ENCODE measurements around the gene APBB2.
"Not testable (repeated sequence)": the region's sequence is repeated elsewhere in the genome, so short reads cannot be mapped to it uniquely, and the experiment has no call there.

The APBB2 gene

DNA sequence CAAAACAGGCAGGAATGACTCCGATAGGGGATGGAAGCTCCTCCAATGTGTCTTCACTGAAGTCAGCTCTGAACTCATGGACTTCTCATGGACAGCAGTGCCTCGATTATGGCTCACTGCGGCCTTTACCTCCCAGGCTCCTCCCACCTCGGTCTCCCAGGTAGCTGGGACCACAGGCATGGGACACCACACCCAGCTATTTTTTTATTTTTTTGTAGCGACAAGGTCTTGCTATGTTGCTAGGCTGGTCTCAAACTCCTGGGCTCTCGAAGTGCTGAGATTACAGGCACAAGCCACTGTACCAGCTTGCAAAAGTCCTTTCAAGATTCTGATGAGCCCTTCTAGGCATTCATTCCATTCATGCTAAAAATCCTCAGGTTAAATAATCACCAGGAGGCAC, 283.1 kb downstream of the APBB2 start:
- no peak overlapping the region for H3K4me3 ChIP-seq (replicated peaks in 1 of 2; ENCODE audit: low read depth in 2 of 2, low read length in 2 of 2)
- TF ChIP-seq, protein P1, sequence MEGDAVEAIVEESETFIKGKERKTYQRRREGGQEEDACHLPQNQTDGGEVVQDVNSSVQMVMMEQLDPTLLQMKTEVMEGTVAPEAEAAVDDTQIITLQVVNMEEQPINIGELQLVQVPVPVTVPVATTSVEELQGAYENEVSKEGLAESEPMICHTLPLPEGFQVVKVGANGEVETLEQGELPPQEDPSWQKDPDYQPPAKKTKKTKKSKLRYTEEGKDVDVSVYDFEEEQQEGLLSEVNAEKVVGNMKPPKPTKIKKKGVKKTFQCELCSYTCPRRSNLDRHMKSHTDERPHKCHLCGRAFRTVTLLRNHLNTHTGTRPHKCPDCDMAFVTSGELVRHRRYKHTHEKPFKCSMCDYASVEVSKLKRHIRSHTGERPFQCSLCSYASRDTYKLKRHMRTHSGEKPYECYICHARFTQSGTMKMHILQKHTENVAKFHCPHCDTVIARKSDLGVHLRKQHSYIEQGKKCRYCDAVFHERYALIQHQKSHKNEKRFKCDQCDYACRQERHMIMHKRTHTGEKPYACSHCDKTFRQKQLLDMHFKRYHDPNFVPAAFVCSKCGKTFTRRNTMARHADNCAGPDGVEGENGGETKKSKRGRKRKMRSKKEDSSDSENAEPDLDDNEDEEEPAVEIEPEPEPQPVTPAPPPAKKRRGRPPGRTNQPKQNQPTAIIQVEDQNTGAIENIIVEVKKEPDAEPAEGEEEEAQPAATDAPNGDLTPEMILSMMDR (IDR thresholded peaks at IDR 0.05; ENCODE audit: low read depth, low read length): no peak
- DNase-seq (ENCODE audit: low read depth in 2 of 2): no peak

DNA sequence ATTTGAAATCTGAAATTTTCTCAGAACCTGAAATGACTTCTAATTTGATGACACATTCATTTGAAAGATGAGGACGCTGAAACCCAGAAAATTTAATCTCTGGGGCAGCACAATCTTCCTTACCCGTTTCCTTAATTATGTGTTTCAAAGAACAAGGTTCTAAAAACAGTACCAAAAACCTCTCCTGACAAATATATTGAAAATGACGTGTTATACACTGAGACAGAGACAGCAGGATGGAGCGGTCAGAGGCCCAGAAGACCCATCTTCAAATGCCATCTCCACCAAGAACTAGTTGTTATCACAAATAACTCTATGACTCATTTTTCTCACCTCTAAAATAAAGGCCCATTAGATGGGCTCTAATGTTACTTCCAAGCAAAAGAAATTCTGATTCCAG, 287.3 kb downstream of the APBB2 start:
- no peak for DNase-seq (ENCODE audit: low read depth in 2 of 2)
- TF ChIP-seq, protein P1 (IDR thresholded peaks at IDR 0.05; ENCODE audit: low read depth, low read length): no peak
- no peak overlapping the region for H3K4me3 ChIP-seq (replicated peaks in 1 of 2; ENCODE audit: low read depth in 2 of 2, low read length in 2 of 2)

DNA sequence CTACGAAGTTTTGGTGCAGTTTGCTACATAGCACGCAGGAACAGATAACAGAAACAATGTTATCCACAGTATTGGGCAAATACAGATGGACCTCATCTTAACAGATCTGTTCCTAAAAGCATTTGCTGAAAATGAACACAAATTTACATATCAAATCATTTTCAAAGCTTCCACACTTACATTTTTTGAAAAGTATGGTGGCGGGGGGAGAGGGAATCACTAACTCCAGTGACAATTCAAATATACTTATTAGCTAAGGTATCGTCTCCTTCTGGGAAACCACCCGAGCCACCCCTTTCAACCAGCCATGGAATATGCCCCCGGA, 289.6 kb downstream of the APBB2 start:
- TF ChIP-seq, protein P1 (IDR thresholded peaks at IDR 0.05; ENCODE audit: low read depth, low read length): no peak
- no peak for DNase-seq (ENCODE audit: low read depth in 2 of 2)
- no peak overlapping the region for H3K4me3 ChIP-seq (replicated peaks in 1 of 2; ENCODE audit: low read depth in 2 of 2, low read length in 2 of 2)

DNA sequence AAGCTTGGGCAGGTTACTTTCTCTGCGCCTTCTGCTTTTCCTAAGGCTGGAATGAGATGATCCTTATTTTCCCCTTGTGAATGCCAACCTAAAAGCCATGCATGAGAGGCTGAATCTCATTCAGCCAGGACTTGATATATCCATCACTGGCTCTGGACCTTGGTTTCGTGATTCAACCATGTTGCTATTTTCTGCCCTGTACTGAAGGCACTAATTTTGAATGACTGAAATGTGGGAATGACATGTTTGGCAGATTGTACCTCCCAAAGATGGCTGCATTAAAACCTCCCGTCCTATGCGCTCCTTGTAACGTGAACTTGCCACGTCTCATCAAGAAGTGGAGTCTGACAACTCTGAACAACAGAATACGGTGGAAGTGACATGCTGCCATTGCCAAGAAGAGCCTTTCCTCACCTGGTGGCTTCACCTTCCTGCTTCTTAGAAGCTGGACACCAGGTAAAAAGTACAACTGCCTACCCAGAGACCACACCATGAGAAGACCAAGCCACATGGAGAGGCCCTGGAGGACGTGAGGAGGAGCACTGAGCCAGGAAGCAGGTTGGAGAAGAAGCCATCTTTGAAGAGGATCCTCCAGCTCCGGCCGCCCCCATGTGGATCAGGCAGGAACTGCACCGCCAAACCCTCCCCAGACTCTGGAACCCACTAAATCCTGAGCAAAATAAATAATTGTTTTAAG, 290.1 kb downstream of the APBB2 start:
- peak; percentile 68 to 69 for DNase-seq (ENCODE audit: low read depth in 2 of 2)
- H3K4me3 ChIP-seq (replicated peaks in 1 of 2; ENCODE audit: low read depth in 2 of 2, low read length in 2 of 2): no peak overlapping the region
- TF ChIP-seq, protein P1 (IDR thresholded peaks at IDR 0.05; ENCODE audit: low read depth, low read length): peak; percentile 98

DNA sequence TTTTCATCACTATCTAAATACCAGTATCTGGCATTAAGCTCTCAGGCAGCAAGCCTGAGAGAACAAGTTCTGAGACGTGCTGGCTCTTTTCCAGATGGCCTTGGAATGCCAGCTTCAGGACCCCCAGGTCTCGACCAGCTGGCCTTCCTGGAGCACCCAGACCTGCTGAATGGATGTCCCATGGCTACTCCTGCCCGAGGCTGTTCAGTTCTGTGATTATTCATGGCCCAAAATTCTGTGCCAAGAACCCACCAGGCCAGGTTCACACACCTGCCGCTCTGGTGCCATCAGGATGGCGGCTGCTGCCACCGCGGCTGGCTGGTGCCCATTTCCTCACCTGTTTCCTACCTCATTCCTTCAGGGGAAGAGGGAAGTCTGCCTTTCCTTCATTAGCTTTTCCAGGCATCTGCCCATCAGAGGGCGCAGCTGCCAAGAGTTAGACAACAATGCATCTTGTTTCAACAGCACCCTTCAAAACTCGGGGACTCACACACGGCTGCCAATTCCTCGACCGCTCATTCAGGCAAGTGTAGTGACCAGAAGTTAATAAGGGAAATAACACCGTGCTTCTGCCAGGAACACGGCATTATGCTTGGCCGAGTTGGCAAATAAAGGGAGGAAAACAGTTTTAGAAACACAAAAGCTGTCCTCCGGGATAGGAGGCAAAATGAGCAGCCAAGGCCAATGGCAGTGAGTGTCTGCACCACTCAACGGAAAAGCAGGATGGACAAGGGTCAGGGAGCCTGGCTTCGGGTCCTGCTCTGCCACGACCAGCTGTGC, 290.8 kb downstream of the APBB2 start:
- TF ChIP-seq, protein P1 (IDR thresholded peaks at IDR 0.05; ENCODE audit: low read depth, low read length): no peak
- H3K4me3 ChIP-seq (replicated peaks in 1 of 2; ENCODE audit: low read depth in 2 of 2, low read length in 2 of 2): no peak overlapping the region
- no peak for DNase-seq (ENCODE audit: low read depth in 2 of 2)

DNA sequence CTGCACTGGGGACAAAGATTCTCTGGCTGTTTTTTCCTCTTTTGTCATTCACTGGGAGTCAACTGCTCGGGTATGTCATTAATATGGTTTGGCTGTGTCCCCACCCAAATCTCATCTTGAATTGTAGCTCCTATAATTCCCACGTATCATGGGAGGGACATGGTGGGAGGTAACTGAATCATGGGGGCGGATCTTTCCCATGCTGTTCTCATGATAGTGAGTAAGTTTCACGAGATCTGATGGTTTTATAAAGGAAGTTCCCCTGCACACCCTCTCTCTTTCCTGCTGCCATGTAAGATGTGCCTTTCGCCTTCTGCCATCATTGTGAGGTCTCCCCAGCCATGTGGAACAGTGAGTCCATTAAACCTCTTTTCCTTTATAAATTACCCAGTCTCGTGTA, 294.4 kb downstream of the APBB2 start:
- not testable (repeated sequence) for H3K4me3 ChIP-seq (replicated peaks in 1 of 2; ENCODE audit: low read depth in 2 of 2, low read length in 2 of 2)
- DNase-seq (ENCODE audit: low read depth in 2 of 2): peak in 1 of 2 donors; percentile 21

DNA sequence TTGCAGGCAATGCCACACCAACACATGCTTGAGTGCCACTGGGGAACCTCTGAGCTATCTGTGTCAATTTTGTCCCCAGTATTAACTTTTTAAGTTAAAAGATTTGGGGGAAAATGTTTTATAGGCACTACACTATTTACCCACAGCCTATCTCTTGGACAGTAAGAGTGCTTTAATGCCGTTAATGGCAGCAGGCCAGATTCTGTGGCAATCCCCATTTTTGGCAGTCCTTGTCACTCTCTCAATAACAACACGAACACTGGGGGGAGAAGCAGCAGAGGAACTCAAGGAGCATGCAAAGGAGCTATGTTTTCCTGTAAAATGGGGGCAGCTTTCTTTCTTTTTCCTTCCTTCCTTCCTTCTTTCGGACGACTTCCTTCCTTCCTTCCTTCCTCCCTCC, 296.0 kb downstream of the APBB2 start:
- H3K4me3 ChIP-seq (replicated peaks in 1 of 2; ENCODE audit: low read depth in 2 of 2, low read length in 2 of 2): no peak overlapping the region
- TF ChIP-seq, protein P1 (IDR thresholded peaks at IDR 0.05; ENCODE audit: low read depth, low read length): no peak
- peak; percentile 91 to 94 for DNase-seq (ENCODE audit: low read depth in 2 of 2)
